Measurements from ENCODE around the gene PAPPA2.

Gene PAPPA2

GRCh38 chr1:176894450-176894849 lies 431.5 kb downstream of the PAPPA2 start:
- DNase-seq: no peak
- intact Hi-C loops (cut with DNase I): no loop called here

Data from head of caudate nucleus (tissue), 42 donors.